ENCODE results near the gene SEMA5B. TPM values are rescaled to one million over a fixed set of nuclear protein-coding genes. Genes with fewer than 3 reads are reported as not detected.

Gene SEMA5B
- total RNA-seq, 2 donors from 2014 or later, result 0.51 to 3.5 TPM

DNA sequence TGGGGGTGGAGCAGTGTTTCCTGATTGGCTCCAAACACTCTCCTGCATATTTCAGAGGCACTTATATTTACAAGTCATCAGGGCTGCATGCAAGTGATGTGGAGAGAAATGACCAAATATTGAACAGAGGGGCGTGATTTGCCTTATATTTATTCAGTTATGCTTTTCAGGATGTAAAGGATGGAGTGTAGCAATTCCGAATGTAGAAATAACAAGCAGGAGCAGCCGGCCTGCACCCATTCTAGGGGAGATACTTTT is 19.4 kb upstream of the SEMA5B start:
- H3K27me3 ChIP-seq, result no peaks in the 10 kb centered on the region
- TF ChIP-seq, protein P1, sequence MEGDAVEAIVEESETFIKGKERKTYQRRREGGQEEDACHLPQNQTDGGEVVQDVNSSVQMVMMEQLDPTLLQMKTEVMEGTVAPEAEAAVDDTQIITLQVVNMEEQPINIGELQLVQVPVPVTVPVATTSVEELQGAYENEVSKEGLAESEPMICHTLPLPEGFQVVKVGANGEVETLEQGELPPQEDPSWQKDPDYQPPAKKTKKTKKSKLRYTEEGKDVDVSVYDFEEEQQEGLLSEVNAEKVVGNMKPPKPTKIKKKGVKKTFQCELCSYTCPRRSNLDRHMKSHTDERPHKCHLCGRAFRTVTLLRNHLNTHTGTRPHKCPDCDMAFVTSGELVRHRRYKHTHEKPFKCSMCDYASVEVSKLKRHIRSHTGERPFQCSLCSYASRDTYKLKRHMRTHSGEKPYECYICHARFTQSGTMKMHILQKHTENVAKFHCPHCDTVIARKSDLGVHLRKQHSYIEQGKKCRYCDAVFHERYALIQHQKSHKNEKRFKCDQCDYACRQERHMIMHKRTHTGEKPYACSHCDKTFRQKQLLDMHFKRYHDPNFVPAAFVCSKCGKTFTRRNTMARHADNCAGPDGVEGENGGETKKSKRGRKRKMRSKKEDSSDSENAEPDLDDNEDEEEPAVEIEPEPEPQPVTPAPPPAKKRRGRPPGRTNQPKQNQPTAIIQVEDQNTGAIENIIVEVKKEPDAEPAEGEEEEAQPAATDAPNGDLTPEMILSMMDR (IDR thresholded peaks at IDR 0.05), result no peak
- H3K4me3 ChIP-seq, result no peak overlapping the region
- no peaks in the 10 kb centered on the region for H3K36me3 ChIP-seq
- no peak overlapping the region for H3K27ac ChIP-seq
- H3K4me1 ChIP-seq, result peaks cover 0 to 4% of the 10 kb centered on the region in 2 donors
- H3K9me3 ChIP-seq, result no peaks in the 10 kb centered on the region
- DNase-seq (ENCODE audit: low spot score), result no peak

DNA sequence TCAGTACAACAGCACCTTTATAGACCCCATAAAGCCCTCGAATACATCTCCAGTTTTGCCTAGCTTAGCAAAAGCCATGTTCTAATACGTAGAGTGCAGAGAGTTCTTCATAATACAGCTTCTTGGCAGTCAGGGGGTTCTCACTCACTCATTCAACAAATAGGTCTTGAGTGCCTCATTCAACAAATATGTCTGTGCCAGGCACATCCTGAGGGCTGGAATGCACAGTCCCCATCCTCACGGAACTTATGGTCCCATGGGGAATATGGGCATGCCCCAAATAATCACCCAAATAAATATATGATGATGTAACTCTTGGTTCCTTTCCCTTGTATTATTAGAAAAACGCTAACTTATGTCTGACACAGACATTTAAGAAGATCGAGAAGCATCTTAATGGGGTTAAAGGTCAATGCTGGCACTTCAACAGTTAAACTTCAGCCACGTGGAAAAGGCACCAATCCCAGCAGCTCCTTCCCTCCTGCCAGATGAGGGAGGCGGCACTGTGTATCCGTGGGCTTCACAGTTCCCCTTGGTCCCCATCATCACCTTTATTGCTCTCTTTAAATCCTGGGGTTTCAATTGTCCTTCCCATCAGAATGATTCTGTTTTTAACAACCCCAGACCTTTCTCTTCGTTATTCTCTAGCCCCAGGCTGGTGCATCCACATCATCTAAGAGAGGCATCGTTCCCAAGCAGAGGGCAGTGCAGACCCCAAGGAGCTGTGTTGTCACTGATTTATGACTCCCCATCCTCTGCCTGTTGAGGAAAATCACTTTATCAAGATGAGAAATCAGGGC is 18.9 kb upstream of the SEMA5B start:
- Histone ChIP-seq H3K4me3 (no peak overlapping the region), H3K27me3 (no peaks in the 10 kb centered on the region), H3K4me1 (peaks cover 0 to 4% of the 10 kb centered on the region in 2 donors), H3K27ac (no peak overlapping the region), H3K9me3 (no peaks in the 10 kb centered on the region), H3K36me3 (no peaks in the 10 kb centered on the region)
- no peak for DNase-seq (ENCODE audit: low spot score)
- TF ChIP-seq, protein P1 (IDR thresholded peaks at IDR 0.05), result no peak

DNA sequence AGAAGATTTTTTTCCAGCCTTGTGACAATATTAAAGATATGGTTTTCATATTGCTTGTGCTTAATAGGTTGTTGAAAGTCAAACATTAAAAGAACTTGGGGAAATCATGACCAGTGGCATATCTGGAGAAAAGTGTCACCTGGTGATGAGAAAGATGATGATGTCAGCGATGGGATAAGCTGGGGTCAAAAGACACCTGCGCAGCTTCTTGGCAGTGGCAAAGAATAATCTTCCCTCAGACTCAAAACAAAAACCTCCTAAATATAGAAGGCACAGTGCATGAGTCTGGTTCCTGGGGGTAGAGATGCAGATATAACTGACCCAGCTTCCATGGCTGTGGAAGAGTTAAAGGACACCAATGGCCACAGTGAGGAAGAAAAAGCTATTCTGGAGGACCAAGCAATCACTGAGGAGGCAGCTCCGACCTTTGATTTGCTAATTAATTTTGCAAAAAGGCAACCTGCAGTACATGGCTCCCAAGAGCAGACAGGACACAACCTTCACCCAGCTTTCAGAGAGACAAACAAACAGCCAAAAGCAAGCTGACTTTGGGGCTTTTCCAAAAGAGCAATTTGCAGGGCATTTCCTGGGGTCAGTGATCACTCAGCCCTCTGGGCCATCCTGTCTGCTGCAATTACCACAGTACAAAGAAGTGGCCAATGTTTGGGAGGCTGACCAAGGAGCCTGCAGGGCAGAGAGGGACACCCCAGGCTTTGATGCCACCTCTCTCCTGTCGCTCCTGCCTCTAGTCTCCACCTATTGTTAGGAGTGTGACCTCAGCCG is 17.6 kb upstream of the SEMA5B start:
- H3K27me3 ChIP-seq, result no peaks in the 10 kb centered on the region
- TF ChIP-seq, protein P1 (IDR thresholded peaks at IDR 0.05), result no peak
- H3K4me3 ChIP-seq, result no peak overlapping the region
- H3K4me1 ChIP-seq, result peaks cover 0 to 4% of the 10 kb centered on the region in 2 donors
- no peak for DNase-seq (ENCODE audit: low spot score)
- no peaks in the 10 kb centered on the region for H3K9me3 ChIP-seq
- no peaks in the 10 kb centered on the region for H3K36me3 ChIP-seq
- H3K27ac ChIP-seq, result no peak overlapping the region

DNA sequence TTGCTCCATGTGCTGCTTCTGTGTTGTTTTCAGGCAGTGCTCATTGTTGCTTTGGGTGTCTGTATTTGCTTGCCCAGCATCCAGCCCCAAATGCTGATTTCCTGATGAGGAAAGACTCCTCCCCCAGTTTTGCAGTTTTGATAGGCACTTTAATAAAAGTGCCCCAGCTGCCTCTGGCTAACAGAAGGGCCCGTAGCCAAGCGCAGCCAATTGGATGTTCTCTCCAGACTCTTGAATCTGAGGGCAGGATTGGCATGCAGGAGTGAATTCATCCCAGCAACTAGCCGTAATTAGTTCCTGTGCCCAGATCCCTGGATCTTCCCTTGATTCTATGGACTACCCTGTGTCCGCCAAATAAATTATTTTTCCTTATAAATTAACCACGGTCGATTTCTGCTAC is 14.8 kb upstream of the SEMA5B start:
- TF ChIP-seq, protein P1 (IDR thresholded peaks at IDR 0.05), result no peak
- Histone ChIP-seq H3K4me1 (no peaks in the 10 kb centered on the region), H3K27ac (no peak overlapping the region), H3K4me3 (no peak overlapping the region), H3K36me3 (no peaks in the 10 kb centered on the region), H3K27me3 (no peaks in the 10 kb centered on the region), H3K9me3 (no peaks in the 10 kb centered on the region)
- DNase-seq (ENCODE audit: low spot score), result no peak

DNA sequence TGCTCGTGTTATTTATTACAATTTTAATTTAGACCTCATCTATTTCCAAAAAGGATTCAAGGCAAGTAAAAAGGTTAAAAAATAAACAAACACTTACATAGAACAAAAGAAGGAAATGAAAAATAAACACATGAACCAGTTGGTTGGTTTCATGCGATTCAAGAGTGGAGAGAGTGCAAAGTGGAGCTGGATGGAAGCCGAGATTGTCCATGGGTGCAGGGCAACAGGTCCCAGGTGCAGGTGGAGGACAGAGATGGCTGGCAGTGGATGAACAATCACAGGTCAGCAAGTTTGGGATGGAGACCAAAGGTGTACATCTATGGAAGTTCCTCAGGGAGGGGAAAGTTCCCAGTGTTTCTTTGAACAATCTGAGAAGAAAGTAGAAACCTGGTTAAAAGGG is 11.6 kb upstream of the SEMA5B start:
- TF ChIP-seq, protein P1 (IDR thresholded peaks at IDR 0.05), result no peak
- DNase-seq (ENCODE audit: low spot score), result no peak
- H3K36me3 ChIP-seq, result no peaks in the 10 kb centered on the region

More for the DNA sequence above, 11.6 kb upstream of the SEMA5B start:
- Histone ChIP-seq H3K9me3 (no peaks in the 10 kb centered on the region), H3K4me1 (no peaks in the 10 kb centered on the region), H3K27ac (no peak overlapping the region), H3K27me3 (no peaks in the 10 kb centered on the region), H3K4me3 (no peak overlapping the region)

All from right atrium auricular region (tissue), 2 donors.